Amygdala (tissue), 56 donors: ENCODE measurements around the gene CLDN5.

Experiments used
- DNase-seq, 56 donors: peaks; one replicate each; lab custom pipeline; 2025; lab: John Stamatoyannopoulos, UW

CLDN5 gene

DNA sequence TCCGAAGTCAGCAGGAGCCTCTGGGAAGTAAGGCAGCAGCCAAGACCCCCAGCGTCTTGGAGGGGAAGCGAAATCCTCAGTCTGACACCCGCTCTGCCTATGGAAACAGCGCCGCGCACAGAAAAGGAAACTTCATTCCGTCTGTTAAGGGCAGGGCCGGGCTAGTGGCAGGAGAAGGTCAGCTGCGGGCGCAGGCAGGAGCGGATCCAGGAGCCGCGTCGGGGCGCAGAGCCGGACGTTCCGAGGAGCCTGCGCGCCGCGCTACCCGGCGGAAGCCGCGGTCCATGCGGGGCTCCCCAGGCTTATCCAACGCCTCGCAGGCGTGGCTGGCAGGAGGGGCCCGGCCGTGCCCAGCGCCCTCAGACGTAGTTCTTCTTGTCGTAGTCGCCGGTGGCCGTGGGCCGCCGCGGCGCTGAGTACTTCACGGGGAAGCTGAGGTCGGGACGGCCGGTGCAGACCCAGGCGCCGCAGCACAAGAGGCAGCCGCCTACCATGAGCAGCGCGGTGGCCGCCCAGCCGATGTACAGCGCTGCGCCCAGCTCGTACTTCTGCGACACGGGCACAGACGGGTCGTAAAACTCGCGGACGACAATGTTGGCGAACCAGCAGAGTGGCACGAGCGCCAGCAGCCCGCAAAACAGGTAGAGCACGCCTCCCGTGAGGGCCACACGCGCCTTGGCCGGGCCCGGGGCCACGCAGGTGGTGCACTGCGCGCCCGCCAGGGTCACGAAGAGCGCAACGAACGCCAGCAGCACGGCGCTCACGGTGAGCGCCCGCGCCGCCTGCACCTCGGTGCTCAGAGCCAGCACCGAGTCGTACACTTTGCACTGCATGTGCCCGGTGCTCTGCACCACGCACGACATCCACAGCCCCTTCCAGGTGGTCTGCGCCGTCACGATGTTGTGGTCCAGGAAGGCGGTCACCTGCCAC, 705 bp downstream of the CLDN5 start:
- no peak for DNase-seq

DNA sequence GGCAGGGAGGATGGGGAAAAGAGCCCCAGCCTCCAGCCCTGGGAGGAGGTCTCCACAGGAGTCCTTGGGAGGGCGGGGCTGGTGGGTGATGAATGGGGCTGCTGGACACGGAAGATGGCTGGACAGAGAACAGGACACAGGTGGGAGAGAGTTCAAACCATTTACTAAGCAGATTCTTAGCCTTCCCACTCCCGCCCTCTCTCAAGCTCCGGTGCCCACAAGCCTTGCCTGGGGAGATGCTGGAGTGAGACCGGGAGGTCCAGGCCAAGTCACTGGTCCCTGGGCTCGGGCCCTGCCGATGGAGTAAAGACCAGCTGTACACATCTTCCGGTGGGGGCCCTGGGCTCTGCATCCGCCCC, 1.4 kb downstream of the CLDN5 start:
- DNase-seq = no peak

DNA sequence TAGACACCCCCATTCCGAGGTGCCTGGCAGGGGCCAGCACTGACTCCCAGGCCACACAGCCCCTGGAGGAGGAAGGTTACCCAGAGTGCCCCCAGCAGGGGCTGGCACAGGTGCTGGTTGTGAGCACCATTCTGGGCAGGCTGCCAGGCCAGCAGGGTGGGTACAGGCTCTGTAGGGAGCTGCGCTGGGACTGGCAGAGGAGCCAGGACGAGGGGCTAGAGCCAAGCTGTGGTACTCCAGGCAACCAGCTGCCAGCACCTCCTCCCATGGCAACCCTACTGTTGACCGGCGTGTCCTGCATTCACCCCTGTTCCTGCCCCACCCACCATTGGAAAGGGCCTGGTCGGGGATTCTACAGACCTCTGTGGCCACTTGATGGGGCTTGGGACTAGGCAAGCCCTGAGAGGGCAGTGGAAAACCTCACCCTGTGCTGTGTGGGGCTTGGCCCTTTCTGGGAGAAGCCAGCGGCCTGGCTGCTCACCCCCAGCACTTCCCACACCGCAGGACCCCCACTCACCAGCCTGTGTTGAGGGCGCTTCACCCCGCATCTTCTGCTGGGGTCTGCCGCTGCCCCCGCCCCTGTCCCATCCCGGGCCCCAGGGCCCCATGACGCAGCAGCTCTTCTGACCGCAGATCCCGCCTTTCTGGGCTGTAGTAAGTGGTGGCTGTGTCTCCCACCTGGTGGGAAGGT, 1.9 kb downstream of the CLDN5 start:
- DNase-seq = peak in 35 of 56 donors; percentile 6 to 70 (median 35)

DNA sequence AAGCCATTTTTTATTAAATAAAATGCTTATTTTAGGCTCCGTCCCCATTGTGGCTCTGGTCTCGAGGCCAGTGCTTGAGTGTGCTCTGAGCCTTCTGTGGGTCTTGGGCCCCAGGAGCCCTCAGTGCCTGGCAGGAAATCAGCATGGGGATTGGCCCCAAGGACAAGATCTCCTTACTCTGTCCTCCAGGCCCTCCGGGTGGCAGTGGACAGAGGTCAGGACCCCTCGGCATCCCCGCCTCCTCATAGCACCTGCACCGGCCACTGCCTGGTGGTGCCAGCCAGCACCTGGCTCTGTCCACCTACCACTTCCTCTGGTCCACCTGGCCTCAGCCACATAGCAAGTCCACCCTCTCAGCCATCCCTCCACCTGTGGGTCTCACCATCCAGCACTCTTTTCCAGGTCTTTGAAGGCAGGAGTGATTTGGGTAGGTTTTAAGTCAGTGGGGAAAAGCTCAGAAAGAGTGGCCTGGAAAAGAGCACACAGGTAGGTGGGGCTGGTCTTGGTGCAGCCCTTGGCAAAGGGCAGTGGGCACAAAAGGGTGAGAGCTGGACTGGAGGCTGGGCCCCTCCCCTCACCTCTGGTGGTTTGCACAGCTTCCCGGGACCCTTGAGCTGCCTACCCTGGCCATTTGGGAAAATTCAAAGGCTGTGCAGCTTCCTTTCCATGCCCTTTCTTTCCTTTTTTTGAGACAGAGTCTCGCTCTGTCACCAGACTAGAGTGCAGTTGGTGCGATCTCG, 3.5 kb downstream of the CLDN5 start:
- DNase-seq = no peak

DNA sequence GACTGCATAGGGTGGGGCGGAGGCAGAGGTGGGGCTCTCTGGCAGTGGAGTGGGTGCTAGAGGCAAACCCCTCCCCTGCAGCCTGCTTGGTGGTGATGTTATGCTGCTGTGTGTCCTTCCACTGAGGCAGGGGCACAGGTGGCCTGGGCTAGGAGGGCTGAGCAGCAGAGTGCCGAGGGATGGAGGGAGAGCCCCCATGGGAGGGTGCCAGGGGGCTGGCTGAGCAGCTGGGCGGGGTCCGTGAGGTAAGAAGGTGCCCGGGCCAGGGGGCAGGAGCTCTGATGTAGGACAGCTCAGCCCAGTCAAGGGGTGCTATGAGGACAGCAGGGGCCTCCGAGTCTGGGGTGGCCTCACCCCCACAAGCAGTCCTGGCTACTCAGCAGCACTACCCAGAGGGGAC, 4.2 kb downstream of the CLDN5 start:
- no peak for DNase-seq

DNA sequence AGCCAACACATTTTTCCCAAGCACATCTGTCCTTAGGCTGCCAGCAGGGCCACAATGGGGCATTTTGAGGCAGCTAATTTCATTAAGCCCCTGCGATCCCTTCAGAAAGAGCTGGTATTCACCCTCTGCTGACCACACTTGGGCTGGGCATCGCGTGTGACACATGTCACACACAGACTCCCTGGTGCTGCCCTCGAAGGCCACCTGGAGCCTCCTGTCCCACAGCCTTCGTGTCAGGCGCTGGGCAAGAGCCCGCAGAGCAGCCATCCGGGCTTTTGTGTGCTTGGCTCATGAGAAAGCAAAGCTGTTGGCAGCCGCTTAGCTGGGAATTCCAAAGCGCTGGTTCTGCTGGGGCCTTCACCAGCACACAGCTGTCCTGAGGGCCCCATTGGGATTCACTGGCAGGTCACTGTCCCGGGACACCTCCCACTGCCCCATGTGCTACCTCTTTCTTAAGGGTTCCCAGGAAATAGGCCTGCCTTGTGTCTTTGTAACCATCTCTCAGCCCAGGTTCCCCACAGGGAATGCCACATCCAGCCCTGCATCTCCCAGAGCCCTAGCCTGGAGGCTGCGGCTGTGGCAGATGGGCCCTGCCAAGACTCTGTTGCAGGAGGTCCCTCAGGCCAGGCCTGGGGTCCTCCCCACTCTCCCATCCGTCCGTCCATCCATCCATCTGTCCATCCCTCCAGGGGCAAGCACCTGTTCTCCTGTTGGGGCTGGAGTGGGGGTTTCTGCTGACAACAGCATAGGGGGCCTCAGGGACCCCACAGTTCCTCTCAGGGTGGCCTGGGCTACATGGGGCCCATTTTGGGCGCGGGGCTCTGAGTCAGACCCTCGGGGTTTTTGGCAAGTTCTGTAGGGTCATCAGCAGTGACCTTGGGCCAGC, 4.9 kb downstream of the CLDN5 start:
- peak in 9 of 56 donors; percentile 3 to 27 (median 14) for DNase-seq

DNA sequence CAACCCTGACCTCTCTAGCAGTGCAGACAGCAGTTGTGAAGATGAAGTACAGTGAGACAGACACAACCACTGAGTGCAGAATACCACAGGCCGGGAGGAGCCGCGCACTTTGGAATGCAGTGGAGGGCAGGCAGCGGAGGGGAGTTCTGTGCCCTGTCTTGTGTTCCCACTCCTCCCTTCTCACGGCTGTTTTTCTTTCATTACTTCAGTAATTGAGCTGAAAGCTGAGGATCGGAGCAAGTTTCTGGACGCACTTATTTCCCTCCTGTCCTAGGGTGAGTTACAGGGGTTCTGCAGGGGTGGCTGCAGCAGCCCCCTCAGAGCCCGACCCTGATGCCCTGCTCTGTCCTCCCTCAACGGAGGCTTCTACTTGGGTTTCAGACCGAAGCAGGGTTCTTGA, 5.6 kb downstream of the CLDN5 start:
- DNase-seq = no peak

DNA sequence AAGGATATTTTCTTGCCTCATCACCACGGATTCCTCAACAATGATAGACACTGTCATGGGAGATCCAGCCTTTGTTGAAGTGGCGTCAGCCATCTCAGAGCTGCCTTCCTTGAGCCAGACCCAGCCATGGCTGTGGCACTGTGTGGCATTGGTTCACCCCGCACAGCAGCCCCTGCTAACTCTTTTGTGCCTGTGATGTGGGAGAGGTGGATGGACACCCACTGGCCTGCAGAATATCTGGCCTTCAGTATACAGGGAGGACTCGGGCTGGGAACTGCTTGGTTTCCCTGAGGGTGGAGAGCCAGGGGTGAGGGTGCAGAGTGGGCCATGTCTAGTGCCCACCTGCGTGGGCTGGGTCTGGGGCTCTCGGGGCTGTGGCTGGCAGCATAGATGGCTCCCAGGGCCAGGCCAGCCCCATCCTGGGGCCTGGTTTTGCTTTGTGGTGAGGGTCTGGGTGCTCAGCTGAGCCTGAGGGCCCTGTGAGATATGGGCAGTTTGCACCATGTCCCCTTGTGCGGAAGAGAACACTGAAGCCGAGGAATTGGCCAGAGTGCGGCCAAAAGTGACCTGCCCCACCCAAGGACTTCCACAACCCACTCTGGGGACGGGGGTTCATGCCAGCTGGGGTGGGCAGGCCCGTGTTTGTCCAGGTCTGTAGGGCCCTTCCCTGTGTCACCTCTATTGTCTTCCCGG, 6.1 kb downstream of the CLDN5 start:
- no peak for DNase-seq

DNA sequence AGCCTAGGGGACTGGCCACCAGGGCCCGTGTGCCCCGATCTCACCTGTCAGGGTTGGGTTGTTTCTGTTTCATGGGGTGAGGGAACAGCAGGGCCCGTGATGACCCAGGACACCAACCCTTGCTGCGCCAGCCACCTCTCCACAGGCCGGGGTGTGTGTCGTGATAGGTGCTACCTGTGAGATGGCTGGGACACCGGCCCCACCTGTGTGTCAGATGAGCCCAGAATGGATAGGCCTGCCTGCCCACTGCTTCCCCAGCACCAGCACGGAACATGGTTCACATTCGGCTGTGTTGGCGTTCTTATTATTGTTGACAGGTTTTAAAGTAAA, 7.1 kb downstream of the CLDN5 start:
- no peak for DNase-seq

DNA sequence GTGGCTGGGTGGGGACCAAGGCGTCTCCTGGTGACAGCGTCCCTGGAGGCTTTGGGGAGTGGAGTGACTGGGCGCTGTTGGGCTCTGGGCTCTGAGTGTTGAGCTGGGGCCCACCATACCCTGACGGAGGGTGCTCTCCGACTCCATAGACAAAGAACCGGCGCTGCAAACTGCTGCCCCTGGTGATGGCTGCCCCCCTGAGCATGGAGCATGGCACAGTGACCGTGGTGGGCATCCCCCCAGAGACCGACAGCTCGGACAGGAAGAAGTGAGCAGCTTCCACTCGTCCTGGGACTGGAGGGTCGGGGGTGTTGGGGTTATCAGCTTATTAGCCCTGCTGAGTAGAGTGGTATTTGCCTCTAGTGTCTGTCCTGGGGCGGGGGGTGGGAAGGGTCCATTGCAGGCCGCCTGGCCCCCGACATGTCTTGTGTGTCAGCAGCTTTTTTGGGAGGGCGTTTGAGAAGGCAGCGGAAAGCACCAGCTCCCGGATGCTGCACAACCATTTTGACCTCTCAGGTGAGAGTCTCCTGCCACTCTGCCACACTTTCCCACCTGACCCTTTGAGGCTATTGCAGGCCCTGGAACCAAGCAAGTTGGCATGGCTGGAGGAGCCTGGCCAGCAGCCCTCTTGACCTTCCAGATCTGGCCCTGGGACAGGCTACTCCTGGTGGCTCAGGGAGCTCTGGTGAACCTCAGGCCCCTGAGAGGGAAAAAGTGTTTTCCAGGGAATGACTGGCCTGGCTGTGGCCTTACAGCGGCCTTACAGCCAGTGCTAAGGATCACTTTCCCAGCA, 7.6 kb downstream of the CLDN5 start:
- DNase-seq = no peak

DNA sequence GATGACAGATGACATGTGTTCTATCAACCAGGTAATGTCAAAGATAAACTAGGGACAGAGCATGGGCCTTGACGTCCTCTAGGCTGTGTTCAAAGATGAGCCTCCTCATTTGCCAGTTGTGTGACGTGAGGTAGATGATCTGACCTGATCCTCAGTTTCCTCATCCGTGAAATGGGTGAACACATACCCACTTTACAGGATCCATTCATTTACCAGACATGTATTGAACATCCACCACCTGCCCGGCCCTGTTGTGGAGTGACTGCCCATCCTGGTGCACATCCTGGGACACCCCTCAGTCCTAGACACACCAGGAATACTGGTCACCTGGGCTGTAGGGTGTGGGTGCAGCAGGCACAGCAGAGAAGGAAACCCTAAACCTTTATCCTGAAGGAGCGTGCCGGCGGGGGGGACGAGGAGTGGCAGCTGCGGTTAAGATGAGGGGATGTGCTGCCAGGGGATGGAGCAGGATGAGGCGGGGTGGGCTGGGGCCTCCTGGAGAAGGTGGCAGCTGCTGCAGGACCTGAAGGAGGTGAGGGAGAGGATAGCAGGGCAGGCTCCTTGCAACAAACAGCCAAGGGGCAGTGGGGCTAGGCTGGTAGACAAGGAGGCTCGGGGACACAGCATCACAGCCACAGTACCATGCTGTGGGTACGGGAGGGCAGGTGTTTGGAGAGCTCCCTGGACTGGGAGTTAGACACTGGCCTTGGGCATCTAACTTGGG, 8.4 kb downstream of the CLDN5 start:
- DNase-seq = no peak

DNA sequence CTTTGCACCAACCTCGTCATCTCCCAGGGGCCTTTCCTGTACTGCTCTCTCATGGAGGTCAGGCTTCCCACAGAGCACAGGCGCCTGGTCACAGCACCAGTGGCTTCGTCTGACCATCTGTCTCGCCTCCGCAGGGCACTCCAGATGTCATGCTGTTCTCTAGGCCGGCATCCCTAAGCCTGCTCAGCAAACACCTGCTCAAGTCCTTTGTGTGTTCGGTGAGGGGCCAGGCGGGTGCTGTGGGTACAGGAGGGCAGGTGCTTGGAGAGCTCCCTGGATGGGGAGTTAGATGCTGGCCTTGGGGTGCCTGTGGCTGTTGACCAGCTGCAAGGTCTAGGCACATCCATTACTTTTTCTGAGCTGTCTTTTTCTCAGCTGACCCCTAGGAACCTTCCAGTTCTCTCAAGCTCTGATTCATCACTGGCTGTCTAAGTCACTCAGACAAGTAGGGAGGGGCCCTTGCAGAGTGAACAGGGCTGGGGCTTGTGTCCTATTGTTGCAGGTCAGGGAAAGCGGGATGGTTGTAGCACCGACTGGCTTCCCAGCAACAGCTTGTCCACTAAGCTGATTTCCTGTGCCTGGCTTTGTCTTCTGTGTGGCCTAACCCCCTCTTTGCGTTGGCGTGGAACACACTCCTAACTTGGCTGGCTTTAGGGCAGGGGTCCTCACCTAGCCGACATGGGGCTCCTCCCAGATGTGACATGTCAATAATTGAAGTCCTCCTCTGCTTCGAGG, 9.2 kb downstream of the CLDN5 start:
- DNase-seq = no peak

DNA sequence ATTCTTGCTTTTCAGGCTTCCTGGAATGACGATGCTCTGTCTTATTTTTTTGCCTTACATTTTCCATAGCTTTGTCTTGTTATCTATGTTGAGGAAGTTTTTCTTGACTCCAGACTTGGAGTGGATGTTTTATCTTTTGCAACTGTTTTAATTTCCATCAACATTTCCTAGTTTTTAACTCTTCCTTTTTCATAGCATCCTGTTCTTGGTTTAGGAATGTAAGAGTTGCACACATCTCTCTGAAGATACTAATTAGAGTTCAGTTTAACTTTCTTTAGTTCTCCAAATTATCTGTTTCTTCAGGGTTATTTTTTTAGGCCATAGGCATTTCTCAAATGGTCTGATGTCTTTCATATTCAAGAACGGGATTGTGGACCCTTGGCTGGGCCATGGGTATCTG, 10.4 kb downstream of the CLDN5 start:
- no peak for DNase-seq

DNA sequence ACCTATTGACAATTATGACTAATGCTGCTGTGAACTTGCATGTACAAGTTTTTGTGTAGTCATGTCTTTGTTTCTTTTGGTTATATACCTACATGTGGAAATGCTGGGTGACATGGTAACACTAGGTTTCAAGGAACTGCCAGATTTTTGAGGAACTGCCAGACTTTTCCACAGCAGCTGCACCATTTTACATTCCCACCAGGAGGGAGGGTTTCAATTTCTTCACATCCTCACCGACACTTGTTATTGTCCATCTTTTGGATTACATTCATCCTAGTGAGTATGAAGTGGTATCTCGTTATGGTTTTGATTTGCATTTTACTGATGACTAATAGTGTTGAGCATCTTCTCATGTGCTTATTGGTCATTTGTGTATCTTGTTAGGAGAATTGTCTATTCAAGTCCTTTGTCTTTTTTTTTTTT, 13.3 kb downstream of the CLDN5 start:
- DNase-seq = no peak

DNA sequence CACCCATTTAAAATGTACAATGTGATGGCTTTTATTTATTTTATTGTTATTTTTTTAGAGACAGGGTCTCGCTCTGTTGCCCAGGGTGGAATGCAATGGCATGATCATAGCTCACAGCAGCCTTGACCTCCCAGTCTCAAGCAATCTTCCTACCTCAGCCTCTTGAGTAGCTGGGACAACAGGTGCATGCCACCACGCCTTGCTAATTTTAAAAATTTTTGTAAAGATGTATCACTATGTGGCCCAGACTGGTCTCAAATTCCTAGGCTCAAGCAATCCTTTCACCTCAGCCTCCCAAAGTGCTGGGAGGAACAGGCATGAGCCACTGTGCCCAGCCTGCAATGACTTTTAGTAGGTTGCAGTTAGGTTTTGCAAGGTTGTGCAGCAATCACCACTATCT, 14.3 kb downstream of the CLDN5 start:
- no peak for DNase-seq

DNA sequence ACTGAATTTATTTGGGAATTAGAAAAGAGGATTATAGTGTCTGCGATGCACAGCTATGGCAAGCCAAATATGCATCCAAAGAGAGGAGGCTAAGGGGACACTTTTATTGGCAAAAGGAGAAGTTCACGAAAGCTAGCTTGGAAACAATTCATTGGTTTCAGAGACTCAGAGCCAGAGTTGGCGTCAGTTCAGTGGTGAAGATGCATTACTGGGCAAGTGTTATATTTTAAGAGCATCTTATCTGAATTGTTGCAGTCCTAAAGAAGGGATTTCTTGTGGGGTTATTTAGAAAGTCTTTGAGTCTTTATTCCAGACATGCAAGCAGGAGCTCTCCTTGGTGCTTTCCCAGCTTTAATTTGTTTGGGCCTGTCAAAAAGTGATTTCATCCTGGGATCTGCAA, 15.0 kb downstream of the CLDN5 start:
- no peak for DNase-seq

DNA sequence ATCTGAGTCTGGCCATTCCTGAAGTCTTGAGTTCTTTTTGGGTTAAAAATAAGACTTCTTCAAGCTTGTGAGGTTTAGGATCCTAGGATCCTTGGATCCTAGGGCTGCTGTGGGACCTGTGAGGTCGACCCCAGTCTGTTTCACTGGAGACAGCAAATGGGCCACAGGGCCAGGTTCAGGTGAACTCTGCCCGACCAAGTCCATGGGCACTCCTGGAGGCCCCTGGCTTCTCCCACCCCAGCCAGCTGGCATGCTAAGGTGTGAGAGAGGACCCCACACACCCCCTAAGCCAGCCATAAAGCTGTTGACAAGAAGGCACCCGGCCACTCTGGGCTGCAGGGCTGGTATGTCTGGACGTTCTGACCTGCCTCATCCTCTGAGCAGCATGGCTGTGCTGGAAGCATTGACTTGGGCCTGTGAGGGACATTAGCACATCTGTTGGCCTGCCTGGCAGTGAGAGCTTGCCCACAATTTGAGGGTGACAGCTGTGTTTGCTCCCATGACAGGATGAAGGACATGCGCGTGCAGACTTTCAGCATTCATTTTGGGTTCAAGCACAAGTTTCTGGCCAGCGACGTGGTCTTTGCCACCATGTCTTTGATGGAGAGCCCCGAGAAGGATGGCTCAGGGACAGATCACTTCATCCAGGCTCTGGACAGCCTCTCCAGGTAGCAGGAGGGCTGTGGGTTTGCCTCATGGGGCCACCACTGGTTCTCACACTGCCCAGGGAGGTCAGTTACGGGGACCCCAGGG, 16.0 kb downstream of the CLDN5 start:
- no peak for DNase-seq
